ENCODE data around the gene TKTL1. TPM values are rescaled to one million over a fixed set of nuclear protein-coding genes. Genes with fewer than 3 reads are reported as not detected.
"Not testable (repeated sequence)": the region's sequence is repeated elsewhere in the genome, so short reads cannot be mapped to it uniquely, and the experiment has no call there.

The TKTL1 gene
- total RNA-seq (2014; rRNA removed; shearing (Covaris generic)): not detected in 2 replicates
- polyA plus RNA-seq (2016; fragmentation: Nextera tagmentation; extraction: Ambion mirVana): not detected in 2 replicates

DNA sequence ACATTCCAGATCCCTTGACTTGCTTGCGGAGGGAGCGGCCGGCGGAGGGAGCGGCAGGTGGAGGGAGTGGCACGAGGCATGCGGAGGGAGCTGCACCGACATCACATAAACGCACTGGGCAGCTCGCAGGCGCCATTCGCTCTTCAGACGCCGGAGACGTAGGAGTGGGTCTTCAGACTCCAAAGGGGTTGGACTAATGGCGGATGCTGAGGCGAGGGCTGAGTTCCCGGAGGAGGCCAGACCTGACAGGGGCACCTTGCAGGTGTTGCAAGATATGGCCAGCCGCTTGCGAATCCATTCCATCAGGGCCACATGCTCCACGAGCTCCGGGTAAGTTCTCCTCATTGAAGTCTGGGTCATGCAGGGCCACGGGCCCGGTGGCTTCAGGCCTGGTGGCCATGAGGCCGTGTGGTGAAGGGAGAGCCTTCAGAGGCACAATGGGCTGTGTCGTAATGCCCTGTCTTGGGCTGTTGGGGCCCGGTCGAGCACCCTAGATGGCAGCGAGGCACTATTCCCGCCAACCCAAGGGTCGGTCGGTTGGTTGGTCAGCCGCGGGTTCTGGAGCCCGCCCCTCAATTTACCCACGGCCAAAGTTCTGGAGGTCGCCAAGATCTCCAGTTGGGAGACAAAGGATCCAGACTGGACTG lies at the start of gene TKTL1:
TKTL1 (plus strand) TSS at position 132 of the 647 bp plus-strand sequence; CDS start at position 197, 65 bp downstream.
- H3K36me3 ChIP-seq (ENCODE audit: low read depth): no peaks in the 10 kb centered on the region
- no peaks in the 10 kb centered on the region for H3K9me3 ChIP-seq (ENCODE audit: low read depth)
- no peaks in the 10 kb centered on the region for H3F3A ChIP-seq (ENCODE audit: insufficient read depth)
- H3K27ac ChIP-seq: no peak within 1 kb of the TSS
- no peaks in the 10 kb centered on the region for H3K27me3 ChIP-seq (replicated peaks; ENCODE audit: insufficient read depth)
- no peaks in the 10 kb centered on the region for H3K9me2 ChIP-seq (ENCODE audit: insufficient read depth)
- DNase-seq: no peak
- H2AFZ ChIP-seq: no peak within 1 kb of the TSS
- TF ChIP-seq EZH2 (IDR thresholded peaks at IDR 0.05; ENCODE audit: insufficient read depth, poor library complexity, severe bottlenecking): no peak
- no peak for TF ChIP-seq EZH2phosphoT487 (IDR thresholded peaks at IDR 0.05; ENCODE audit: insufficient read depth, low read depth)
- H3K9ac ChIP-seq: no peak within 1 kb of the TSS
- 96% methylated on average over 28 to 37 of the region's 37 CpGs for WGBS, 2 experiments (ENCODE audit: low coverage in 1 of 2, low lambda C conversion rate in 2 of 2, missing lambda C conversion rate in 2 of 2)
- no peaks in the 10 kb centered on the region for H3K4me1 ChIP-seq (ENCODE audit: insufficient read depth)
- H3K4me3 ChIP-seq: no peak within 1 kb of the TSS
- H3K4me2 ChIP-seq (ENCODE audit: unreplicated experiment): no peak within 1 kb of the TSS
- no peaks in the 10 kb centered on the region for H4K20me1 ChIP-seq (ENCODE audit: insufficient read depth)
- in situ Hi-C loops (cut with MboI): no loop called here
- H3K79me2 ChIP-seq (ENCODE audit: insufficient read depth): no peaks in the 10 kb centered on the region

DNA sequence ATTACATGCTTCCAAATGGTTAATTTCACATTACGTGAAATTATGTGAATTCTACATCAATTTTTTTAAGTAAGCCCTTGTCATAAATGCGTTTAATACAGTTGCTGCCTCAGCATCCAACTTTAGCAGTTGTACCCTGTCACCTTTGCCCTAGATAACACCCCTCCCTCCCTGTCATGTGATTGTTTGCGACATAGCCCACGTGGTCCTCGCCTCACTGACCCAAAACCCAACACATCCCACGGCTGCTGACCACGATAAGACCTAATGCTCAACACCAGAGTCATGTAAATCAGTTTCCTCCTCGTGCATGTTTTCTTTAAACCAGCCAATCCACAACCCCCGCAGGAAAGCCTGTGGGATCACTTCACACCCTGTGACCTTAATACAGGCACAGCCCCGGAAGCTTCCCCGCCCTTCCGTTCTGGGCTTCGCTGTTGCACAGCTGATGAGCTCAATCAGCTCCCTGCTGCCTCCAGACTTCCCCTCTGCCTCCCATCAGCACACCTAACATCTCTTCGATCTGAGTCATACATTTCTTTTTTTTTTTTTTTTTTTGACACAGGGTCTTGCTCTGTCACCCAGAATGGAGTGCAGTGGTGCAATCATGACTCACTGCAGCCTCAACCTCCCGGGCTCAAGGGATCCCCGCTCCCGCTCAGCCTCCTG lies 48.1 kb upstream of the TKTL1 start:
- in situ Hi-C loops (cut with MboI); H3K27ac ChIP-seq; H2AFZ ChIP-seq; H3K36me3 ChIP-seq (ENCODE audit: low read depth); DNase-seq; H4K20me1 ChIP-seq (ENCODE audit: insufficient read depth); H3K9ac ChIP-seq; H3F3A ChIP-seq (ENCODE audit: insufficient read depth); H3K79me2 ChIP-seq (ENCODE audit: insufficient read depth); H3K4me1 ChIP-seq (ENCODE audit: insufficient read depth); H3K9me3 ChIP-seq (ENCODE audit: low read depth); H3K9me2 ChIP-seq (ENCODE audit: insufficient read depth); H3K27me3 ChIP-seq (replicated peaks; ENCODE audit: insufficient read depth); H3K4me2 ChIP-seq (ENCODE audit: unreplicated experiment); H3K4me3 ChIP-seq: not testable (repeated sequence)
- no CpG with 5 or more reads among the region's 17 CpGs for WGBS, 2 experiments (ENCODE audit: low coverage in 1 of 2, low lambda C conversion rate in 2 of 2, missing lambda C conversion rate in 2 of 2)

- H3K27me3 ChIP-seq (replicated peaks; ENCODE audit: insufficient read depth); DNase-seq; H2AFZ ChIP-seq; H3K79me2 ChIP-seq (ENCODE audit: insufficient read depth); H3F3A ChIP-seq (ENCODE audit: insufficient read depth); H3K9me2 ChIP-seq (ENCODE audit: insufficient read depth); H3K4me1 ChIP-seq (ENCODE audit: insufficient read depth); H3K9me3 ChIP-seq (ENCODE audit: low read depth); in situ Hi-C loops (cut with MboI); H3K9ac ChIP-seq; H3K4me2 ChIP-seq (ENCODE audit: unreplicated experiment); H3K4me3 ChIP-seq; H4K20me1 ChIP-seq (ENCODE audit: insufficient read depth); H3K36me3 ChIP-seq (ENCODE audit: low read depth); H3K27ac ChIP-seq: not testable (repeated sequence)
- no CpG with 5 or more reads among the region's 10 CpGs for WGBS, 2 experiments (ENCODE audit: low coverage in 1 of 2, low lambda C conversion rate in 2 of 2, missing lambda C conversion rate in 2 of 2)
Observed at GRCh38 chrX:154248076-154248475, 47.5 kb upstream of the TKTL1 start.

DNA sequence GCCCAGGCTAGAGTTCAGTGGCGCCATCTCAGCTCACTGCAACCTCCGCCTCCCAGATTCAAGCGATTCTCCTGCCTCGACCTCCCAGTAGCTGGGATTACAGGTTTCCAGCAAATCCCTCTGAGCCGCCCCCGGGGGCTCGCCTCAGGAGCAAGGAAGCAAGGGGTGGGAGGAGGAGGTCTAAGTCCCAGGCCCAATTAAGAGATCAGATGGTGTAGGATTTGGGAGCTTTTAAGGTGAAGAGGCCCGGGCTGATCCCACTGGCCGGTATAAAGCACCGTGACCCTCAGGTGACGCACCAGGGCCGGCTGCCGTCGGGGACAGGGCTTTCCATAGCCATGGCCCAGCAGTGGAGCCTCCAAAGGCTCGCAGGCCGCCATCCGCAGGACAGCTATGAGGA lies 38.3 kb upstream of the TKTL1 start, which contains the start of gene OPN1MW3:
OPN1MW3 (plus strand) TSS at position 301 of the 400 bp plus-strand sequence; CDS start at position 339, 38 bp downstream.
- H3K9ac ChIP-seq; in situ Hi-C loops (cut with MboI); H3K4me3 ChIP-seq; H4K20me1 ChIP-seq (ENCODE audit: insufficient read depth); H3K79me2 ChIP-seq (ENCODE audit: insufficient read depth); H3K36me3 ChIP-seq (ENCODE audit: low read depth); H3K4me2 ChIP-seq (ENCODE audit: unreplicated experiment); H3K9me3 ChIP-seq (ENCODE audit: low read depth); H3K9me2 ChIP-seq (ENCODE audit: insufficient read depth); H3F3A ChIP-seq (ENCODE audit: insufficient read depth); H3K27me3 ChIP-seq (replicated peaks; ENCODE audit: insufficient read depth); H3K27ac ChIP-seq; H3K4me1 ChIP-seq (ENCODE audit: insufficient read depth); H2AFZ ChIP-seq; DNase-seq: not testable (repeated sequence)
- WGBS, 2 experiments (ENCODE audit: low coverage in 1 of 2, low lambda C conversion rate in 2 of 2, missing lambda C conversion rate in 2 of 2): no CpG with 5 or more reads among the region's 17 CpGs

DNA sequence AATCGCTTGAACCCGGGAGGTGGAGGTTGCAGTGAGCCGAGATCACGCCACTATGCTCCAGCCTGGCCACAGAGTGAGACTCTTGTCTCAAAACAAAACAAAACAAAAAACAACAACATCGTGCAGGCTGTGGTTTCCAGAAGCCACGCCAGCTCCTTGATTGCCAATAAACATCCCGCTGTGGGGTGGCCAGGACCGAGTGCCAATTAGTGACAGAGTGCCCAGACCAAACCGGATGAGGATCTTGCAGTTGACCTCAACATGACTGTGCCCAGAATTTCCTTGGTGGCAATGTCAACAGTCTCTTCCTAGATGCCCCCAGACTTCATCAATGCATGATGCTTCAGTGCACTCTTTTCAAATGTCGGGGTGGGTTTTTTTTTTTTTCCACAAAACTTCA lies 36.9 kb upstream of the TKTL1 start:
- H2AFZ ChIP-seq; H3K27me3 ChIP-seq (replicated peaks; ENCODE audit: insufficient read depth); H3K27ac ChIP-seq; H3K9me2 ChIP-seq (ENCODE audit: insufficient read depth); H3K4me1 ChIP-seq (ENCODE audit: insufficient read depth); H3K4me3 ChIP-seq; H3K9me3 ChIP-seq (ENCODE audit: low read depth); H4K20me1 ChIP-seq (ENCODE audit: insufficient read depth); in situ Hi-C loops (cut with MboI); H3K4me2 ChIP-seq (ENCODE audit: unreplicated experiment); H3K9ac ChIP-seq; H3F3A ChIP-seq (ENCODE audit: insufficient read depth); H3K79me2 ChIP-seq (ENCODE audit: insufficient read depth); H3K36me3 ChIP-seq (ENCODE audit: low read depth); DNase-seq: not testable (repeated sequence)
- WGBS, 2 experiments (ENCODE audit: low coverage in 1 of 2, low lambda C conversion rate in 2 of 2, missing lambda C conversion rate in 2 of 2): no CpG with 5 or more reads among the region's 10 CpGs

- WGBS, 2 experiments (ENCODE audit: low coverage in 1 of 2, low lambda C conversion rate in 2 of 2, missing lambda C conversion rate in 2 of 2): no CpG with 5 or more reads among the region's 6 CpGs
- not testable (repeated sequence) for H3K4me2 ChIP-seq (ENCODE audit: unreplicated experiment)
Observed at GRCh38 chrX:154263072-154263471, 32.5 kb upstream of the TKTL1 start.

GRCh38 chrX:154269245-154269644 lies 26.4 kb upstream of the TKTL1 start:
- H3K9ac ChIP-seq; H3K4me2 ChIP-seq (ENCODE audit: unreplicated experiment); H4K20me1 ChIP-seq (ENCODE audit: insufficient read depth); H3K79me2 ChIP-seq (ENCODE audit: insufficient read depth); H3K27ac ChIP-seq; H3K9me3 ChIP-seq (ENCODE audit: low read depth); H3K9me2 ChIP-seq (ENCODE audit: insufficient read depth); H3K4me3 ChIP-seq; H3K27me3 ChIP-seq (replicated peaks; ENCODE audit: insufficient read depth); H3F3A ChIP-seq (ENCODE audit: insufficient read depth); H2AFZ ChIP-seq; in situ Hi-C loops (cut with MboI); H3K36me3 ChIP-seq (ENCODE audit: low read depth); DNase-seq; H3K4me1 ChIP-seq (ENCODE audit: insufficient read depth): not testable (repeated sequence)
- no CpG with 5 or more reads among the region's 3 CpGs for WGBS, 2 experiments (ENCODE audit: low coverage in 1 of 2, low lambda C conversion rate in 2 of 2, missing lambda C conversion rate in 2 of 2)

More at GRCh38 chrX:154263072-154263471, 32.5 kb upstream of the TKTL1 start:
- DNase-seq; H3K9ac ChIP-seq; H3K36me3 ChIP-seq (ENCODE audit: low read depth); H3K27ac ChIP-seq; in situ Hi-C loops (cut with MboI); H3K79me2 ChIP-seq (ENCODE audit: insufficient read depth); H3K9me3 ChIP-seq (ENCODE audit: low read depth); H3K4me3 ChIP-seq; H3K27me3 ChIP-seq (replicated peaks; ENCODE audit: insufficient read depth); H3K9me2 ChIP-seq (ENCODE audit: insufficient read depth); H3F3A ChIP-seq (ENCODE audit: insufficient read depth); H4K20me1 ChIP-seq (ENCODE audit: insufficient read depth); H3K4me1 ChIP-seq (ENCODE audit: insufficient read depth); H2AFZ ChIP-seq: not testable (repeated sequence)
